GM19395 (cell line): ENCODE results near the gene GSDME.
"Not testable (repeated sequence)": the region's sequence is repeated elsewhere in the genome, so short reads cannot be mapped to it uniquely, and the experiment has no call there.

Source experiments
- ATAC-seq: cut with Tn5 transposase; IDR thresholded peaks from one replicate; pipeline ENCODE4 v1.9.1; 2021; ENCODE audit warnings: mild to moderate bottlenecking, moderate library complexity; ENCODE audit not compliant: unreplicated experiment

Gene GSDME

DNA sequence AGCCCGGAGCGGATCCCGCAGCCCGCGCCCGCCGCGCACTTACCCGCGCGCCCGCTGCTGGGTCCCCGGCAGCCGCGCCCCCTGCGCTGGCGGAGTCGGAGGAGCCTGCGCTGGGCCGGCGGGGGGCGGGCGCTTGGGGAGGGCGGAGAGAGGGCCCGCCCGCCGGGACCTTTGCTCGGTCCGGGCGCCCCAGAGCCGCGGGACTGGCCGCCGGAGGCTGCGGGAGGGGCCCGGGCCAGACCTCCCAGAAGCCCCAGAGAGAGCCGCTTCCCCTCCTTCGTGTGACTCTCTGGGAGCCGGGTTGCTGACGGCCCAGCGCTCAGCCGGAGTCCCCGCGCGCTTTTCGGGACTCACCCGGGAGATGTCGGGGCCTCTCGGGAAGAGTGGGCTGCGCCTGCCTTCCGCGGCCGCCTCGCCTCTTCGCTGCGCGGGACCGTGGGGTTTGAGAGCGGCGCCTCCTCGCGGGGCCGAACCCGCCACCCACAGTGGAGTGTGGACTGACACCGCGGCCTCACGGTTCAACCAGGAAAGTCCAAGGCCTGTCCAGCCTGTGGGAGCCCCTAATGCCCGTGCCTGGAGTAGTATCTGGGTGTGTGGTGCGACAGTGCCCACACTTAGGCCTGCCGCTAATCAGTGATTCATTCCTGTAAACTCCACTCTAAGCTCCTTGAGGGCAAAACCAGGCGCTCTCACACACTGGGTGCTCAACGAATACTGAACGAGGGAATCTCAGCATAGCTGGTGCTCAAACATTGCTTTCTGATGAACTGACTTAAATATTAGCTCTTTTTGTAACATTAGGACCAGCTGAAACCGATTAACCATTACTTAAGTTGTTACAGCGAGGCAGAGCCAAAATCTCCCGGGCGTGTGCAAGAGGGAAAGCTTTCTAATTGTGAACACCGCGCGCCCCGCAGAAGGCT lies at the start of gene GSDME:
TSS of gene GSDME (minus strand) at position 112 of the 923 bp plus-strand sequence. CDS start 7,690 bp downstream, outside the sequence.
- ATAC-seq: peak; percentile 48

DNA sequence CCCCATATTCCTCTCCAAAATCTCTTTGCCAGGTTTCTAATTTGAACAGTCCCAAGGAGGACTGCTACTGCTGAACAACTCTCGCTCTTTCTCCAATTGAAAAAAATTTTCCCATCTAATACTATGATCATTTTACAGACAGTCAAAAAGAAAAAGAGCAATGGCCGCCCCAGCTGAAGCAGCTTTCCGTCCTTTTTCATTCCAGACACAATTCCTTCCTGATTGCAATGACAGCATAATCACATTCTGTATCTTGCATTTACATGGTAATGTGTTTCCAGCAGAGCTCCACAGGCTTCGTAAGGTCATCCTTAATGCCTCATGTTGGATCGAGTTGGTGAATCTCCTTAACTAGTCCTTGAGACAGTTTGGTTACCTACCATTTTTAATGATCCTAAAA lies 45.0 kb upstream of the GSDME start:
- ATAC-seq: no peak

DNA sequence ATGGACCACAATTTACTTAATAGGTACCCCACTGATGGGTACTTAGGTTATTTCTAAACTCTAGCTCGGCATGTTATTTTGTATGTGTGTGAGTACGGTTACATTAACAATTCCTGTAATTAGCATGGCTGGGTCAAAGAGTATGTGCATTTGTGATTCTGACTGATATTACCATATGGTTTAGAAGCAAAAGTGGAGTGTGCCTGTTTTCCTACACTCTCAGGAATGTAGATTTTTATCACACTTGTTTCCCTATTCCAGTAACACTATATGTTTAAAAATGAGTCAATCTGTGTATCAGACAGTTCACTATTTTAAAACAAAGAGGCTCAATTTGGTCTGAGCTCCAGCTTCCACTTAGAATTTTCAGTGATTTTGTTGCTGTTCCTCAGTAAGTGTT lies 44.6 kb upstream of the GSDME start:
- ATAC-seq: no peak

DNA sequence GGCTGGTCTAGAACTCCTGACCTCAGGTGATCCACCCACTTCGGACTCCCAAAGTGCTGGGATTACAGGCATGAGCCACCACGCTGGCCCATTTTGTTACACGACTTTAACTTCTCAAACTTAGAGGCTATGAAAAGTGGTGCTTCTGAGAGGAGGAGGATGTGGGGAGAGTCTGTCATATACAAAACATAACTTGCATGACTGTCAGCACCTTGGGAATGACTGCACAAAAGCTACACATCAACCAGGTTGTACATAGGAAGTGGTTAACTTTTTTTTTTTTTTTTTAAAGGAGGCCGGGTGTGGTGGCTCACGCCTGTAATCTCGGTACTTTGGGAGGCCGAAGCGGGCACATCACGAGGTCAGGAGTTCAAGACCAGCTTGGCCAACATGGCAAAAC lies 43.4 kb upstream of the GSDME start:
- ATAC-seq: no peak

DNA sequence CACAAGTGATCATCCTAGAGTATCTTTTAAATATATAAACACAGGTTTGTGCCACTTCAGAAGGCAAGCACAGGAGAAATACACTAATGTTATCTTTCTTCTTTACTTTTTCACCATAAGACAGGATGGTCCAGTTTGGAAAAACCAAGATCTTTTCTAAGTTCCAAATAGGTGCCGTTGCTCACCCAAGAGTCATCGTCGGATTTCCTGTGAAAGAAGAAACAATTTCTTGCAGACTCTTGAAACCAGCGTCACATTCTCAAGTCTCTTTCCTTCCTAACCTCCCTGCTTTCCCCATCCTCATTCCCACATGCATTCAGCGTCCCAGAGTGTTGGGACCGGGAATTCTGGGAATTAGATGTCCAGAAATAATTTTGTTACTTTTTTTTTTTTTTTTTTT lies 42.8 kb upstream of the GSDME start:
- no peak for ATAC-seq

DNA sequence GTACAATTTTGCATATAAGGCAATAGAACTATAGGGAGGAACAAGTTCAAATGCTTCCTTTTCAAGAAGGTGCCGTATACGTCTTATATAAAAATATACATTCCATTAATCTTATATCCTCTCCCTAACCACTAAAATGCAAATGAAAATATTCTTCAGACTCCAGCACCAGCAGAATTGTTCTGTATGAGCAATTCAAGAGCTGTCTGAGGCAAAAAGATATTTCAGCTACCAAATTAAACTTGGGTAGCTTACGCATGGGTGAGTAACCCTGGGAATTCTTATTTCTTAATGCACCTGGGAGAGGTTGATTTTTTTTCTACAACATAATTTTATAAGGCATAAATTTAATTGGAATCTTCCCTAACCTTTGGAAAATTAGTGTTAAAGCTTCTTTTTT lies 42.2 kb upstream of the GSDME start:
- ATAC-seq: no peak

DNA sequence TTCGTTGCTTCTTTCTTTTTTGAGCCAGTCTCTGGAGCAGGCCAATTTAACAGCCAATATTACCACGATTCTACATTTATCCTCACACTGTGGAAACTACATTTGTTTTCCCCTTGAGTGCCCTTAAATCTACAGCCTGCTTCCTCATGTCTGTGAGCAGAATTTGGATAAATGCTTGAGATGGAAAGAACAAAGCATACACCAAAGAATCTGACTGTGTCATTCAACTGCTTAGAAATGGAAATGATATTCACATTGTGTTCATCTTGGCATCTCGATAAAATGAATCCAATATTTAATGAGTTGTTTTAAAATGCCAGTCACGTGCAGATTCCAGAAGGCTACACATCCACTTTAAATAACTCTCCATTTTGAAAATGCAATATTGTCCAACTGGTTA lies 41.0 kb upstream of the GSDME start:
- no peak for ATAC-seq

DNA sequence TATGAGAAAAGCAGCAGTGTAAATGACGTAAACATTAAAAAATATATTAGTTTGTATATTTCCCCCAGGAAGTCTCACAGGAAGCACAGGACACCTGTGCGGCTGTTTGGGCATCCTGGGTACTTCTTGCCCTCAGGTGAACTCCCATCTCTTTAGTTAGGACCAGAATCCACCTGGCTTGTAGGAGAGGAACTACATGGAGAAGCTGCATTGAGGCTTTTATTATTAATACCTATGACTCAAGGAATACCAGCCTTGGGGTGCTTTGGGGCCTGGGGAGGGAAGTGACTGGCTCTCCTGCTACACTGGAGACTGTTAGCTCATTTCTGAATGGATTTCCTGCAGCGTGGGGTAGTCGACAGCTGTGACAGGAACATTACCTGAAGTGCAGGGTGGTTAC lies 40.0 kb upstream of the GSDME start:
- ATAC-seq: no peak

DNA sequence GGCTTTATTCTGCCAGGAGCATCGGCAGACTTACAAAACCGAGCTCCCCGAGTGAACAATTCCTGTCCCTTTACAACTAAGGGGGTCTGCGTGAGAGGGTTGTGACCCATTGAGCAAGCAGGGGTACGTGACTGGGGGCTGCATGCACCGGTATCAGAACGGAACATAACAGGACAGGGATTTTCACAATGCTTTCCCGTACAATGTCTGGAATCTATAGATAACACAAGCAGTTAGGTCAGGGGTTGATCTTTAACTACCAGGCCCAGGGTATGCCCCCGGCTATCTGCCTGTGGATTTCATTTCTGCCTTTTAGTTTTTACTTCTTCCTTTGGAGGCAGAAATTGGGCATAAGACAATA lies 38.1 kb upstream of the GSDME start:
- ATAC-seq: no peak

DNA sequence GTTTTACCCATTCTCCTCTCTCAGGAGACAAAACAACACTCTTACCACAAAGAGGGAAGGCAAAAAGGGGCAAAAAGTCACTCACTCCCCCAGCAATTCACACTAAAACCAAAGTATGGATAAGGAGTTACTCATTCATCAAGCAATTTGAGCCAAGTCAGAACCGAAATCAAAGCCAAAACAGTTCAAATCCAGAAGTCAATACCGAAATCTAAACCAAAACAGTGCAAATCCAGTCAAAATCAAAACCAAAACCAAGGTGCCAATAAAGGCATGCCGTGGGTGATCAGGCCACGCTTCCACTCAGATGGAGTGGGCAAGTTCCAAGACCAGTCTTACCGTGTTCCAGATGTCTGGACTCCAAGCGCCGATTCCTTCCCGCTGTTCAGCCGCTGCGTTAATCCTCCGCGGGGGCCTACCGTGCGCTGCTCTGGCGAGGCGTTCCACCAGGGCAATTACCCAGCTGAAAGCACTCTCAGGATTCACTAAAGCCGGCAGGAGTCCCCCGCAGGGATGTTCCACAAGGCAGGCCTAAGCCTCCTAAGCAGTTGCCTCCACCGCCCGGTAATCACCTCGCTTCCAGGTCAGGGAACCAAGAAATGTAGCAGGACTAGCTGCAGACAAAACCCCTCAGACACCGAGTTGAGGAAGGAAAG lies 37.6 kb upstream of the GSDME start:
- ATAC-seq: not testable (repeated sequence)

DNA sequence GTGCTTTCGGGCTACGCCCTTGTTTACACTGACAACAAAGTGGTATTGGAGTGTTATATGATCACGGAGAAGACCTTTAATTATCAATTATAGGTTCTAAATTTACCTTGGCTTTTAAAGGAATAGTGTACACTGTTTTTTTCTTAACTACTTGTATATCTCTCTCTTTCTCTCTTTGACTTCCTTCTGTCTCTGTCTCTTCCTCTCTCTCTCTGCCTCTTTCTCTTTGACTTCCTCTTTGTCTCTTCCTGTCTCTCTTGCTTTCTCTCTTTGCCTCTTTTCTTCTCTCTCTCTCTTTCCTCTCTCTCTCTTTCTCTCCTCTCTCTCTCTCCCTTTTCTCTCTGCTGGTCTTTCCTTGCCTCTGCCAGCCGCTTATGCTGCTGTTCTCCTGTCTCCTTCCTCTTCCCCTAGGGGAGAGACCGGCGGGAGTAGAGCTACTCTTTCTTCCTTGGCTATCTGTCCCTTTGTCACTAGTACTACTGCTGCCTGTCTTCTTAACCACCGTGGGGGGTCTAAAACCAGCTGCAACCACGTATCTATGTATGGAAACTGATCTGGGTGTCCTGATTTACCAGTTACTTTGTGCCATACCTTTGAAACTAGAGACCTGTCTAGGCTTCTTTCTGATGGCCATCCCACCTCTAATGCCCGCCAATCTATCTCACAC lies 36.9 kb upstream of the GSDME start:
- no peak for ATAC-seq

DNA sequence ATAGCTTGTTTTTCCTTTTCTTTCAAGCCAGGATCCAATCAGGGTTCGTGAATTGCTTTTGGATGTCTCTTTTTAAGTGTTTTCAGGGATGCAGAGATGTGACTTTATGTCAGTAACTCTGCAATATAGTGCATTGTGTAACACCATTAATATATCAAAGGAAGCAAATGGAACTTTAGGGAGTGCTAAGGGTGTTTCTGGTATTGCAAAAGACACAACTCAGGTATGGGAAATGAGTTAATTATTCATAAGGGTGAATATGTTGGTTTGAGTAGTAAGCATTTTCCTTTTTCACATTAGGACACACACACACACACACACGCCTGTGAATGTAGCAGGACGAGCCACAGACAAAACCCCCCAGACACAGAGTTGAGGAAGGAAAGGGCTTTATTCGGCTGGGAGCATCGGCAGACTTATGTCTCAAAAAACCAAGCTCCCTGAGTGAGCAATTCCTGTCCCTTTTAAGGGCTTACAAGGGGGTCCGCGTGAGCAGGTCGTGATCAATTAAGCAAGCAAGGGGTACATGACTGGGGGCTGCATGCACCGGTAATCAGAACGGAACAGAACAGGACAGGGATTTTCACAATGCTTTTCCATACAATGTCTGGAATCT lies 31.8 kb upstream of the GSDME start:
- ATAC-seq: no peak

DNA sequence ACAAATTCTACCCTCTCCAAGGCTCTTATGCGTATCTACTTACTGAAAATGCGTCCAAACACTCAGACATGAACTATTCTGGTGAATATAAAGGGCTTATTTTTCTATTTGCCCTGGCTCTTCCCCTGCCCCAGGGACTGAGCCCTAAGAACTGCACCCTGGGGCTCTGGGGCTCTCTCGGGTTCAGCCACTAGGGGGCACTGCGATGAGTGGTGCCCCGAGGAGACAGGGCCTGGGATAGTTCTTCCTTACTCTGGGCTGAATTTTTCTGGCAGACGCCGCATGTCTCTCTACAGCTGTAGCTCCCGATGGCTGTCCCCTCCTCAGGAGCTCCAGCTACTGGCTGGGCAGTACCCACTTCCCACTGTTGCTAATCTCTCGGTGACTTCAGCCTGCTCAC lies 30.8 kb upstream of the GSDME start:
- ATAC-seq: no peak

DNA sequence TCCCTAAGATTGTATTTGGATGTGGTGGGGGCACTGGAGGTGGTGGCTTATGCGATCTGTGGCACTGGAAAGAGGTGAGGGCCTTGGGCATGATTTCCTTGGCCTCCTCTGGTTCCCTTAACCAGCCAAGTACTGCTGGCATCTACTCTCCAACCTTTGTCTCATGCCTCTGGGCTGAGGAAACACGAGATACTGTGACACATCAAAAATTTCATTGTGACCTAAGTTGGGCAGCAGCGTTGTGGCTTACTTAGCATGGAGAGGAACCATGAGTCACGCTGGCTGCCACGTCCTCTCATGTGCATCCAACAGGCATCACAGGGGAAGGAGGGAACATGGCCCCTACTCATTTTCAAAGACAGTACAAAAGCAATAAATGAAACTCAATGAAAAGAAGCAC lies 29.7 kb upstream of the GSDME start:
- no peak for ATAC-seq

DNA sequence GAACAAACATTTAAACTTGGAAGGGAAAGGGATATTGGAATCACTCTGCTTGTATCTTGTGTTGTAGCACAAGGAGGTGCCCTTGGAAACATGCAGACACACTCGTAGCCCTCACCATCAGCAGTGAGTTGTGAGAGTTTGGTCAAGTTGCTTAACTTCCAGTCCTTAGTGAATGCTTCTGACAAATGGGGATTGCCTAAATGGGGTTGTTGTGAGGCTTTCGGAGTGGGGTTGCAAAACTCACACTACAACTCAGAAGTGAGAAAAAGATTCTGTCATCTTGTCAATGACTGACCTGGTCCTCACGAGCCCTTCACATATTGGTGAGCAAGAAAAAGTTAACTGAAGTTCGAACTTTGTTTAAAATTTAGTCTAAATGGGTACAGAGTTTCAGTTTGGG lies 29.0 kb upstream of the GSDME start:
- no peak for ATAC-seq

DNA sequence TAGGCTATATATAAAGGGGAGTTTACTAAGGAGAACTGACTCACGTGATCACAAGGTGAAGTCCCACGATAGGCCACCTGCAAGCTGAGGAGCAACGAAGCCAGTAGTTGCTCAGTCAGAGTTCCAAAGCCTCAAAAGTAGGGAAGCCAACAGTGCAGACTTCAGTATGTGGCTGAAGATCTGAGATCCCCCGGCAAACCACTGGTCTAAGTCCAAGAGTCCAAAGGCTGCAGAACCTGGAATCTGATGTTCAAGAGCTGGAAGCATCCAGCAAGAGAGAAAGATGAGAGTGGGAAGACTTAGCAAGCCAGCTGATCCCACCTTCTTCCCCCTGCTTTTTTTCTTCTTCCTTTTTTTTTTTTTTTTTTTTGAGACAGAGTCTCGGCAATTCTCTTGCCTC lies 27.0 kb upstream of the GSDME start:
- no peak for ATAC-seq

DNA sequence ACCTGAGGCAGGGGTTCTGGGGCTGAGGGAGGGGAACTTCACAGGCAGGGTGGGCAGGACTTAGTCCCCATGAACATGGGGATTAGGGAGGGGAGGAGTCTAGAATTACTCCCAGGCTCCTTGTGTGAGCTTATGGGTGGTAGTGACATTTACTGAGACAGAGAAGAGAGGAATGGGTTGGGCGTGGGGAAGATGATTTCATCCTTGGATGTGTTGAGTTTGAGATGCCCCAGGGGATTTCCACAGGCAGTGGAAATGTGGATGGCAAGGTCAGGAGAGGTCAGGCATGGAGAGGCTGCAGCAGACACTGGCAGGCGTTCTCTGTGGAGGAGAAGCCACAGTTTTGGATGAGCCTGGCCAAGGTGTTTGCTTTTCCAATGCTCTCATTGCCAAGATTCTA lies 26.4 kb upstream of the GSDME start:
- ATAC-seq: no peak

DNA sequence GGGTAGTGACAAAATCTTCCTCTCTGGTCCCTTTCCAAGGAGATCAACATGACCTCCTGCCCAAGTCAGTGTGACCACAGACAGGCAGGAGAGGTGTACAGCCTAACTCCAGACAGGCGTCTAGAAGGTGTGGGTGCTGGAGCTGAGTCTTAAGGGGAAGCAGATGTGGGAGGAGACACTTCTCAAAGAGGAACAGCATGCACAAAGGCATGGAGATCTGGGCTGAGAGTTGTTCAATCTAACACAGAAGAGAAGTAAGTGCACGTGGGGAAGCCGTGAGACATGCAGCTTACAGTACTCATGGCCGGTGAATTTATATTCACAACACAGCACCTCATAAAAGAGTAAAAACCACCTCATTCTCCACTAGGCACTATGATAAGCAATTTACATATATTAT lies 23.8 kb upstream of the GSDME start:
- no peak for ATAC-seq

DNA sequence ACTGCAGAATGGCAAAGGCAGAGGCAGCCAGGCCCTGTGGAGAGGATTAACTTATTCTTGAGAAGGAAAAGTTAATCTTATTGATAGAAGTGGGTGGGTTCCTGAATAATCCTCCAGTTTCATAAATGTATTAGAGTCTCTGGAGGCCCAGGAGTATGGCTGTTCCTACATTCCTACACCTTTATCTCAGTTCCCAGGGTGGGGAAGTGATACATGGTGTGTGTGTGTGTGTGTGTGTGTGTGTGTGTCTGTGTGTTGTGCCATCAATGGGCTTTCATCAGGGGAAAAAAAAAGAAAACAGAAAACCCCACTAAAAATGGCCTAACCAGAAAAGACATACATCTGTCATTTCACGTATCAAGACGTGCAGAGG lies 22.0 kb upstream of the GSDME start:
- ATAC-seq: no peak

DNA sequence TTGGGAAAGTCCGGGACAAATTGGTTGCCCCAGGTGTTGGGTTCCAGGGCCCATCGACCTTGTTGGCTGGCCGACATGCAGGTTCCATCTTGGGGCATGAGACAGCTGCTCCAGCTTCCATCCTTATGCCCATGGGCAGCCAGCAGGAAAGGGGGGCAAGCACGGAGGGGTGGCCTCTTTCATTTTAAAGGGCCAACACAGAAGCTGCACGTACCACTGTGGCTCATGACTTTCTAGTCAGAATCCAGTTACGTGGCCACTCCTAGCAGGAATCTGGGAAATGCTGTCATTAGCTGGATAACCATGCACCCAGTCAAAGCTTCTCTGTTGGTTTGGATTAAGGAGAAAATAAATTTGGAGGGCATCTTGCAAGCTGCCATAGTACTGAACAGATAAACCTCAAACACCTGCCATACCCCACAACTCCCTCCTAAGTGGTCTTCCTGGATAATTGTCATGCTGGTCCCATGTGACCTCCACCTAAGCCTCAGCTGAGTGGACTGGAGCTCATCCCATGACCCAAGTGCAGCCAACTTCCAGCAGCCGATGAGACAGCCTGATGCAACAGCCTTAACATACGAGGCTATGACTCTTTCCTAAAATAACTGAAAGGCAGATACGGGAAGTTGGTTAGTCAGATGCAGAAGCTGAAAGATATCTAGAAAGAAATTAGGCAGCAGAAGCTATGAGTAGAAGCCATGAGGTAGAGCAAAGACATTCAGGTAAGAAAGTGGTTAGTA lies 21.4 kb upstream of the GSDME start:
- peak; percentile 60 for ATAC-seq

DNA sequence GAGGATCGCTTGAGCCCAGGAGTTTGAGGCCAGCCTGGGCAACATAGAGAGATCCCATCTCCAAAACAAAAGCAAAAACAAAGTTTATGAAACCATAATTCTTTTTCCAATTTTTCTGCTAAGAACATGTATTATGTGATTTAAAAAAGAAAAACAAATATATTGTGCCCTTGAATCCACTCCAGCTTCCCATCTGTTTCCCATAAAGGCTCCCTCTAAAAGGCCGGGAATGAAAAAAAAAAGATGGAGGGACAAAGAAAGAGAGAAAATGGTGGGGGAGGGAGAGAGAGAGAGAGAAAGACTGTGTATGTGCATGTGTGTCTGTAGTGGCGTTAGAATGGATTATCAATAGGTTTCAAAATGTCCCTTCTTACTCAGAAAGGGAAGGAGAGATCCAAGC lies 20.5 kb upstream of the GSDME start:
- no peak for ATAC-seq
